Activated CD8-positive, alpha-beta memory T cell treated with anti-CD3 and anti-CD28 coated beads, Interleukin-2, amount 50 U/mL, for 24 hours (primary cell): ENCODE data around the gene TMA16.
"Not testable (repeated sequence)": the region's sequence is repeated elsewhere in the genome, so short reads cannot be mapped to it uniquely, and the experiment has no call there.

Experiments used
- DNase-seq: peaks from one replicate; pipeline ENCODE4 v3.0.0-alpha.2; 2020; ENCODE audit errors: extremely low read depth

TMA16 gene

DNA sequence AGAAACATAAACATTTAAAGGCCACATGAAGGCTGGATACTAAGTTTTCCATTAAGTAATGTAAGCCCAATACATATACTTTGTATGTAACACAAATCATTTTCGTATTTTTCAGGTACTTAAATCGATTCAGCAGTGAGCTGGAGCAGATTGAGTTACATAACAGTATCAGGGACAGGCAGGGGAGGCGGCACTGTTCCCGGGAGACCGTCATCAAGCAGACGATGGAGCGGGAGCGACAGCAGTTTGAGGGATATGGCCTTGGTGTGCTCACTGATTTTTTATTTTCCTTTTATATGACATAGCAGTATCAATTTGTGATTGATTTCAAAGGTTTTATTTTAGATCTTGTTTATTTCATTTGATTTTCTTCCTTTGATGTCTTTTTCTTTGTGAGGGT, 20.7 kb downstream of the TMA16 start:
- no peak for DNase-seq

DNA sequence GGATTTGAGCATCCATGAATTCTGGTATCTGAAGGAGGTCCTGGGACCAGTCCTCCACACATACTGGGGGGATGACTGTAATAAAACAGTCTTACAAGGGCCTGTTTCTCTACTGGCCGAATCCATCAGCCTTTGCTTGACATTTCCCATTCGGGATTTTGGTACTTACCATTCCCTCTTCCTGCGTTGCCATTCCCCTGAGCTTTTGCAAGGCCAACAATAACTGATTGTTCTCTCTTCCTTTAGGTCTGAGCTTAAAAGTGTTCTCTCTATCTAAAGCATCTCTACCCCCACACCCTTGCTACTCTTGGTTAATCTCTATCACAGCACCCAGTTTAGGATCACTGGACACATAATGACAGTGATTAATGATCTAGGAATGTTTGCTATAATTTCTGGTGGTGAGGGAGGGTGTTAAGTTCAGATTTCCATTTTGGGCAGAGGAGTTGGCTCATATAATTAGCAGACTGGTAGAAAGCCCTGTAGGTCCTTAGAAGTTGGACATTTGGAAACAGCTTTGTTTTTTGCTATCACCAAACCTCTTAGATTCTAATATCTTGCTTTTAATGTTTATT, 29.4 kb downstream of the TMA16 start:
- DNase-seq = no peak

DNA sequence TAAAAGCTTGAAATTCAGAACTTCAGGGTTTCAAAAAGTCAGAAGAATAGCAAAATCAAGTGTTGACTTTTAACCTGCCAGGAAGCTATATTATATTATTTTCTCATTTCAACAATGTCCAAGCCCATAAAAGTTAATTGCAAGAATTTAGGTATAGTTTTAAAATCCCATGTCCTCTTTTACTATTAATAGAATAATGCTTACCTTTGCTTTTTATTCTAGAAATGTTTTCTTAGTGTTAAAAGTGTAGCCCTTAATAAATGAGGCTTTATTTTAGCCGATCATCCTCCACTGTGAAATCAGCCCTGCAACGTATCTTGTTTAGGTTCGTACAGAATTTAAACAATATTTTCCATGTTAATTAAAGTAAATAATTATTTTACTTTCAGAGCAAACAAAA, 31.5 kb downstream of the TMA16 start:
- DNase-seq = no peak

GRCh38 chr4:163527172-163527571, 32.7 kb downstream of the TMA16 start:
- DNase-seq = no peak

DNA sequence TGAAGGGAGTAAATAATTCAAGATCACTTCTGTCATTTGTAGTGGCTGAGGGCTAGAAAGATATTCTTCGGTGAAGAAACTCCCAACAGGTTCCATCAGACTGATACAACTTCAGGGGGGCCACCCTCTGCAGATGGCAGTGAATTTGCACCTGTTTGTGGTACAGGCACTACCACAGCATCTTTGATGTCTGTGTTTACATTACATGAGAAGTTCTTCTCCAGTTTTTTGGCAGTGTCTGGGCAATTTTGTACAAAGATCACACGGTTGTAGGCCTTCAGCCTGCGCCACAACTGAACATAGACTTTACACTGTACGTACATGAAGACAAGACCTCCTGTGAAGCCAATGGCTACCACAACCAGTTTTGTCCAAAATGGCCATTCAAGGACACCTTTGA, 34.2 kb downstream of the TMA16 start:
- no peak for DNase-seq

- DNase-seq = no peak
Observed at GRCh38 chr4:163534056-163534455, 39.6 kb downstream of the TMA16 start.

DNA sequence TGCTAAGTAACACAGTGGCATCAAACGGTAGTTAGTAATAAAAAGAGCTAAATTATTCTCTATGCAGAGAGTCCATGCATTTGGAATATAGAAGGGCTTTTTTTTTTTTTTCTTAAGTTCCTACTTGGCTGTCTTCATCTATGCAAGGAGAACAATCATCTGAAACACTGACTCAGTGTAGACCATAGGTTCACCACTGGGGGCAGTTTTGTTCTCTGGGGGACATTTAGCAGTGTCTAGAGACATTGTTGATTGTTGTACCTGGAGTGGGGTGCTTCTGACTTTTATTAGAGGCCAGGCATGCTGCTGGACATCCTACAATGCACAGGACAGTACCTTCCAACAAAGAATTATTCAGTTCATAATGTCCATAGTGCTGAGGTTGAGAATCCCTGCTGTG, 41.2 kb downstream of the TMA16 start:
- no peak for DNase-seq

DNA sequence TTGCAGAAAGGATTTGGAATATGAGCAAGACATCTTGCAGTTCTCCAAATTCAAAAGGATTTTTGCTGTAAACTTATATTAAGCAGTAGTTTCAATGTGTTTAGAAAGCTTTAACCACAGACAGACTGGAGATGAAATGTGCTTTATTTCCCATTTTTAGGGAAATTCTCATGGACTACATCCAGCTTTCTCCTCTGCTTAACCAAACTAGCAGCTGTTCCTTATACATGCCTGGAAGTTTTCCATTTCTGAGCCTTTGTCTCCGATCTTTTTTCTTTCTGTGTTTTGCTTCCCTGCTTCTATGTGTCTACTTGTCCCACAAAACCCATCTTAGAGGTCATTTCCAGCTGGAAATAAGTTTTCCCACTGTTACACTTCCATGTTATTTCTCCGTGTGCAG, 41.6 kb downstream of the TMA16 start:
- no peak for DNase-seq

DNA sequence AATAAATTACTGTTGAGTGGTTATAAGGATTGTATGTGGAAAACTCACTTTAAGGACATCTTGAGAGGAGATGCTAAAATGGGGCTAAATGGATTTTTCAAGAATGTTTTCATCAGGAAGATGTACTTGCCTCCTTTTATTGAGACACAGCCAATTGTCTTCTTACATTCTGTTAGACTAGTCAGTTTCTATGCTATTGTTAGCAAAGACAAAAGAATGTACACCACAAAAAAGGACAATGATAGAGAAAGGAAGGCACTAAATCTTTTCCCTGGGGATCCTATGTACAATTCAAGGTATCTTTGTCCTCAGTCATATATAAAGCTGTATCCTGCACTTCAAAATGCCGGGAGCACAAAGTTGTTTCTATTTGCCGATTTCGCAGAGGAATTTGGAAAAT, 42.6 kb downstream of the TMA16 start:
- no peak for DNase-seq

GRCh38 chr4:163538820-163539219, 44.3 kb downstream of the TMA16 start:
- DNase-seq = not testable (repeated sequence)

DNA sequence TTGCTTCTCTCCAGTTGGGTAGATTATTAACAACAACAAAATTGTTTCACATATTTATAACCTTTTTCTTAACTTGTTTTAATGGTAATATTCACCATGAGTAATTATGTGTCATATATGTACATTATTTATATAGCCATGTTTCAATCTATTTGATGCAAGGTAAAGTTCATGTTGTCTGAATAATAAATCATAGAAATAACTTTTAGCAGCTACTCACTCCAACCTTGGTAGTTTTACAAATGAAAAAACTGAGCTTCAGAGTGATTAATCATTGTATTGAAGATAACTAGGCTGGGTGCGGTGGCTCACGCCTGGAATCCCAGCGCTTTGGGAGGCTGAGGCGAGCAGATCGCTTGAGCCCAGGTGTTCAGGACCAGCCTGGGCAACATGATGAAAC, 46.0 kb downstream of the TMA16 start:
- DNase-seq = no peak

GRCh38 chr4:163540977-163541376, 46.5 kb downstream of the TMA16 start:
- no peak for DNase-seq

DNA sequence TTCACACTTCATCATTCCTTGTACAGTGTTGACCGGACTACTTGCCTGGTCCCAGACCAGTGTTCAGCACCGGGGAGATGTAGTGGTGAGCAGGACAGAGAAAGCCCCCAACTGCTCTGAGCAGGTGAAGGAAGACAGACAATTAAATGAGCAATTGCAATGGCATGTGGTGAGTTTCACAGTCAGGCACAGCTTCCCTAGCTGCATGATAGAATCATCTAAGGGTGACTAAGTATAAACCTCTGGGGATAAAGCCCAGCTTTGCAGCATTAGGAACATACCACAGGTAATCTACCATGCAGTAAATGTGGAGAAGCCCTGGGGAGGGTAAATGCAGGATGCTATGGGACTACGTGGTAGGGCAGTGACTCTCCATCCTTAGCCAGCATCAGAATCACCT, 47.8 kb downstream of the TMA16 start:
- DNase-seq = no peak

GRCh38 chr4:163544407-163545038, 50.0 kb downstream of the TMA16 start:
- DNase-seq = peak; percentile 30

GRCh38 chr4:163548481-163549243, 54.2 kb downstream of the TMA16 start:
- no peak for DNase-seq

DNA sequence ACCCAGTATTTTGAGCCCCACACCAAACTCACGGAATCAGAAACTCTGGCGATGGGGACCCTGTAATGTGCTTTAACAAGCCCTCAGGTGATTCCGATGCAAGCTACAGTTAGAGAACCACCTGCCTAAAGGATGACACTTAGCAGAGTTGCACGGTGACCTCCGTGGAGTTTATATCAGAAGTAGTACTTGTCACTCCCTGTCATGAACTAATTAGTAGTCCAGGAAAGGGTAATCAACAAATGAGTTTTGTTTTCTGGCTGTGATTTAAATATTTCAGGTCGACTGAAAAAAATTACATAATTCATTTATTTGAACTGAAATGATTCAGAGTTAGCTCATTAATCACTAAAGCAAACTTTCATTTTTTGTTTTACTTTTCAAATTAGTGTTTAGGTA, 56.4 kb downstream of the TMA16 start:
- DNase-seq = no peak

GRCh38 chr4:163553146-163553545, 58.7 kb downstream of the TMA16 start:
- DNase-seq = no peak

- no peak for DNase-seq
Observed at GRCh38 chr4:163554870-163555465, 60.5 kb downstream of the TMA16 start.

DNA sequence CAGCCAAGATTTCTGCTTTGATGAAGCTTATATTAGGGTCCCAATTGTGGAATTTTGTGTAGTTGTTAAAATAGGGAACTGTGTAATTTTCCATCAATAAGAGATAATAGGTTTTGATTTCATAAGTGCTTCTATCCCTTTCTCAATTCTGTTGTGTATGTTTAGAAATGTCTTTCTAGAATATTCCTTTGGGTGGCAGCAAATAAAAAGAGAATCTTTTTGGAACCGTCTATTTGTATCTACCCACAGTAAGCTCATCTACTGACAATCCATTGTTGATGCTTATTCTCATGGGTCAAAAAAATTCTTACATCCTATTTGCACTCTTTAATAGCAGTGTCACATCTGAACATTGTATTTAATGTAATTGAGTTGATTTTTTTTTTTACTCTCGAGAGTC, 61.7 kb downstream of the TMA16 start:
- DNase-seq = no peak

- no peak for DNase-seq
Observed at GRCh38 chr4:163556650-163557391, 62.3 kb downstream of the TMA16 start.

DNA sequence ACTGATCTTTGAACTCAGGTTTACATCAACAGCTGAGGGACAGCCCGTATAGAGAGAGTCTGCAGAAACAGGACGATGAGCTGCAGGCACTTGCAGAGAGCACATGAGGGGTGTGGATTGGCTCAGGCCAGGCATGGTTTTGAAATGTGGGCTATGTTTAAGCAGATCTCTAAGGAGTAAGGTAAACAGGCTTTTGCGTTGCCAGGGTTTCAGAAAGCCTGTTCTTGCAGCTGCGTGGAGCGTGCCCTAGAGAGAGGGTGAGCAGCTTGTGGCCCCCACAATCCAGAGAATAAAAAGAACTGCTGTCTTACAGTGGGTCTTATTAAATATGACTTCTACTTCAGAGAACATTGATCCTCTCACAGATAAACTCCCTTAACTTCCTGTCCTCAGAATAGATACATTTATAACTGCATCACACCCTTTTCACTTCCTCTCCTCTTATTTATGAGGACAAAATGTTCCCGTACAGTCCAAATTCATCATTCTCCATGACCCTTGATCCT, 64.1 kb downstream of the TMA16 start:
- DNase-seq = no peak

GRCh38 chr4:163562496-163562895, 68.0 kb downstream of the TMA16 start:
- DNase-seq = no peak
